WTC11 (cell line): ENCODE results near the gene SEMA3F. TPM values are rescaled to one million over a fixed set of nuclear protein-coding genes. Genes with fewer than 3 reads are reported as not detected.

ENCODE experiments used
- ATAC-seq: fragments of 200-7000 bp; cut with Tn5 transposase; 2 replicates; pipeline ENCODE4 v1.10.0; 2021; ENCODE audit warnings: mild to moderate bottlenecking, moderate library complexity
- CTCF ChIA-PET: fragments of 300-600 bp; sonication (Branson Sonifier 250); formaldehyde crosslinking; loops from one replicate; lab custom pipeline; 2021; ENCODE audit warnings: antibody characterized with exemption; lab: Charles Lee
- POLR2A ChIA-PET: fragments of 350-600 bp; sonication (Branson Sonifier 250); formaldehyde crosslinking; loops from one replicate; lab custom pipeline; 2021; ENCODE audit warnings: antibody characterized with exemption; lab: Charles Lee
- DNase-seq: peaks from one replicate; pipeline ENCODE4 v3.0.0; 2021; ENCODE audit warnings: low spot score
- H3K27ac Mint-ChIP-seq: 2 replicates; pipeline ENCODE4 v1.8.0; 2021; ENCODE audit warnings: mixed read lengths
- H3K27me3 Mint-ChIP-seq: 2 replicates; pipeline ENCODE4 v1.8.0; 2021; ENCODE audit warnings: low read depth, mild to moderate bottlenecking, moderate library complexity, mixed read lengths
- H3K36me3 Mint-ChIP-seq: 2 replicates; pipeline ENCODE4 v1.8.0; 2021; ENCODE audit warnings: mixed read lengths
- H3K4me1 Mint-ChIP-seq: 2 replicates; pipeline ENCODE4 v1.8.0; 2022; ENCODE audit warnings: mixed read lengths
- H3K4me3 Mint-ChIP-seq: 2 replicates; pipeline ENCODE4 v1.8.0; 2021; ENCODE audit warnings: mild to moderate bottlenecking, moderate library complexity, mixed read lengths
- H3K9me3 Mint-ChIP-seq: 2 replicates; pipeline ENCODE4 v1.8.0; 2021; ENCODE audit warnings: mixed read lengths
- AR ChIP-seq: fragments of 250-450 bp; sonication (Bioruptor Pico); IDR thresholded peaks from 2 replicates; pipeline ENCODE4 v1.9.0; 2021; ENCODE audit warnings: mild to moderate bottlenecking
- ATF3 ChIP-seq: sonication (generic); formaldehyde crosslinking; conservative IDR thresholded peaks from 2 replicates; pipeline ENCODE4 v1.8.1; 2022; ENCODE audit warnings: mild to moderate bottlenecking, missing genetic modification reagents
- CBFB ChIP-seq: sonication (generic); formaldehyde crosslinking; IDR thresholded peaks from 2 replicates; pipeline ENCODE4 v1.8.1; 2022; ENCODE audit warnings: mild to moderate bottlenecking, low read depth, missing genetic modification reagents
- E2F1 ChIP-seq: sonication (generic); formaldehyde crosslinking; IDR thresholded peaks from 2 replicates; pipeline ENCODE4 v1.8.0; 2022; ENCODE audit warnings: mild to moderate bottlenecking, missing genetic modification reagents
- ELF4 ChIP-seq: sonication (generic); formaldehyde crosslinking; IDR thresholded peaks from 2 replicates; pipeline ENCODE4 v1.8.1; 2022; ENCODE audit warnings: low read depth, mild to moderate bottlenecking, moderate library complexity, missing genetic modification reagents
- EMX1 ChIP-seq: fragments of 250-450 bp; sonication (Bioruptor Pico); IDR thresholded peaks from 2 replicates; pipeline ENCODE4 v1.8.0; 2021; ENCODE audit warnings: mild to moderate bottlenecking
- FOXJ3 ChIP-seq: sonication (generic); formaldehyde crosslinking; IDR thresholded peaks from 2 replicates; pipeline ENCODE4 v1.9.0; 2021; ENCODE audit warnings: missing genetic modification reagents, mild to moderate bottlenecking, borderline replicate concordance
- IRF2 ChIP-seq: sonication (generic); formaldehyde crosslinking; IDR thresholded peaks from 2 replicates; pipeline ENCODE4 v1.8.0; 2022; ENCODE audit warnings: low read depth, missing genetic modification reagents, borderline replicate concordance
- MXD4 ChIP-seq: fragments of 250-450 bp; sonication (Bioruptor Pico); IDR thresholded peaks from 2 replicates; pipeline ENCODE4 v1.8.0; 2021; ENCODE audit warnings: mild to moderate bottlenecking, moderate library complexity, borderline replicate concordance
- NR1H2 ChIP-seq: sonication (generic); formaldehyde crosslinking; IDR thresholded peaks from 2 replicates; pipeline ENCODE4 v1.9.0; 2021; ENCODE audit warnings: mild to moderate bottlenecking, moderate library complexity, missing genetic modification reagents
- SMAD4 ChIP-seq: sonication (generic); formaldehyde crosslinking; IDR thresholded peaks from 2 replicates; pipeline ENCODE4 v1.8.0; 2022; ENCODE audit warnings: mild to moderate bottlenecking, missing genetic modification reagents
- TEAD1 ChIP-seq: sonication (generic); formaldehyde crosslinking; IDR thresholded peaks from 2 replicates; pipeline ENCODE4 v1.8.0; 2022; ENCODE audit warnings: mild to moderate bottlenecking, missing genetic modification reagents
- ZNF138 ChIP-seq: sonication (generic); formaldehyde crosslinking; conservative IDR thresholded peaks from 2 replicates; pipeline ENCODE4 v1.8.1; 2022; ENCODE audit warnings: mild to moderate bottlenecking, moderate library complexity, missing genetic modification reagents
- ZNF416 ChIP-seq: fragments of 250-450 bp; sonication (Bioruptor Pico); IDR thresholded peaks from 2 replicates; pipeline ENCODE4 v1.9.0; 2021; ENCODE audit warnings: mild to moderate bottlenecking, inconsistent platforms
- ZNF423 ChIP-seq: fragments of 250-450 bp; sonication (Bioruptor Pico); IDR thresholded peaks from 2 replicates; pipeline ENCODE4 v2.1.2; 2022; ENCODE audit warnings: mild to moderate bottlenecking, moderate library complexity
- total RNA-seq: library from RNA; stranded (reverse); gene quantifications from 3 replicates; pipeline ENCODE4 v1.2.3, GENCODE V29; 2021
- TF ChIP-seq, protein P1 (sequence below): sonication (generic); formaldehyde crosslinking; IDR thresholded peaks from 2 replicates; pipeline ENCODE4 v1.8.1; 2023; ENCODE audit warnings: mild to moderate bottlenecking, moderate library complexity, missing genetic modification reagents
- TF ChIP-seq, protein P2 (sequence below): sonication (generic); formaldehyde crosslinking; IDR thresholded peaks from 2 replicates; pipeline ENCODE4 v1.8.0; 2023; ENCODE audit warnings: missing genetic modification reagents, mild to moderate bottlenecking, borderline replicate concordance

SEMA3F gene
- total RNA-seq, 1 experiment from 2014 or later: 49.0 TPM

DNA sequence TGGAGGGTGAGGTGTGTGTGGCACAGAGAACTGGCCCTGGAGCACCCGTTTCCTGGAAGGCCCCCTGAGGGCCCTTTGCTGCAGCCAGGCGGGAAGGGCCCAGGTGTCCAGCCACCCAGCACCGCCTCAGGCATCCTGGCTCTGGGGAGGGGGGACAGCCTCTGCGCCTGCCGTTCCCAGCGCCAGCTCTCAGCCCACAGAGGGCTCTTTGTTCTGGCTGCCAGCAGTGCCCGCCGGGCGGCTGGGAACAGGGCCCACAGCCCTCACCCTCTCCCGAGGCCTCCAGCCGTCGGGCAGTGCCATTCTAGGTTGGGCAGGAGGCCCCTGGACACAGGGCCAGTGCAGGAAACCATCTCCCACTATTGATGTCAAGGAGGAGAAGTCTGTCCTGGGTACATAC is 58.2 kb downstream of the SEMA3F start (continued):
- TF ChIP-seq, protein P1, sequence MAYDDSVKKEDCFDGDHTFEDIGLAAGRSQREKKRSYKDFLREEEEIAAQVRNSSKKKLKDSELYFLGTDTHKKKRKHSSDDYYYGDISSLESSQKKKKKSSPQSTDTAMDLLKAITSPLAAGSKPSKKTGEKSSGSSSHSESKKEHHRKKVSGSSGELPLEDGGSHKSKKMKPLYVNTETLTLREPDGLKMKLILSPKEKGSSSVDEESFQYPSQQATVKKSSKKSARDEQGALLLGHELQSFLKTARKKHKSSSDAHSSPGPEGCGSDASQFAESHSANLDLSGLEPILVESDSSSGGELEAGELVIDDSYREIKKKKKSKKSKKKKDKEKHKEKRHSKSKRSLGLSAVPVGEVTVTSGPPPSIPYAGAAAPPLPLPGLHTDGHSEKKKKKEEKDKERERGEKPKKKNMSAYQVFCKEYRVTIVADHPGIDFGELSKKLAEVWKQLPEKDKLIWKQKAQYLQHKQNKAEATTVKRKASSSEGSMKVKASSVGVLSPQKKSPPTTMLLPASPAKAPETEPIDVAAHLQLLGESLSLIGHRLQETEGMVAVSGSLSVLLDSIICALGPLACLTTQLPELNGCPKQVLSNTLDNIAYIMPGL (CRISPR knock-in tag): no peak
- TF ChIP-seq E2F1 (CRISPR knock-in tag): no peak
- no peak for TF ChIP-seq ATF3 (CRISPR knock-in tag)
- no peak for TF ChIP-seq MXD4
- TF ChIP-seq, protein P2, sequence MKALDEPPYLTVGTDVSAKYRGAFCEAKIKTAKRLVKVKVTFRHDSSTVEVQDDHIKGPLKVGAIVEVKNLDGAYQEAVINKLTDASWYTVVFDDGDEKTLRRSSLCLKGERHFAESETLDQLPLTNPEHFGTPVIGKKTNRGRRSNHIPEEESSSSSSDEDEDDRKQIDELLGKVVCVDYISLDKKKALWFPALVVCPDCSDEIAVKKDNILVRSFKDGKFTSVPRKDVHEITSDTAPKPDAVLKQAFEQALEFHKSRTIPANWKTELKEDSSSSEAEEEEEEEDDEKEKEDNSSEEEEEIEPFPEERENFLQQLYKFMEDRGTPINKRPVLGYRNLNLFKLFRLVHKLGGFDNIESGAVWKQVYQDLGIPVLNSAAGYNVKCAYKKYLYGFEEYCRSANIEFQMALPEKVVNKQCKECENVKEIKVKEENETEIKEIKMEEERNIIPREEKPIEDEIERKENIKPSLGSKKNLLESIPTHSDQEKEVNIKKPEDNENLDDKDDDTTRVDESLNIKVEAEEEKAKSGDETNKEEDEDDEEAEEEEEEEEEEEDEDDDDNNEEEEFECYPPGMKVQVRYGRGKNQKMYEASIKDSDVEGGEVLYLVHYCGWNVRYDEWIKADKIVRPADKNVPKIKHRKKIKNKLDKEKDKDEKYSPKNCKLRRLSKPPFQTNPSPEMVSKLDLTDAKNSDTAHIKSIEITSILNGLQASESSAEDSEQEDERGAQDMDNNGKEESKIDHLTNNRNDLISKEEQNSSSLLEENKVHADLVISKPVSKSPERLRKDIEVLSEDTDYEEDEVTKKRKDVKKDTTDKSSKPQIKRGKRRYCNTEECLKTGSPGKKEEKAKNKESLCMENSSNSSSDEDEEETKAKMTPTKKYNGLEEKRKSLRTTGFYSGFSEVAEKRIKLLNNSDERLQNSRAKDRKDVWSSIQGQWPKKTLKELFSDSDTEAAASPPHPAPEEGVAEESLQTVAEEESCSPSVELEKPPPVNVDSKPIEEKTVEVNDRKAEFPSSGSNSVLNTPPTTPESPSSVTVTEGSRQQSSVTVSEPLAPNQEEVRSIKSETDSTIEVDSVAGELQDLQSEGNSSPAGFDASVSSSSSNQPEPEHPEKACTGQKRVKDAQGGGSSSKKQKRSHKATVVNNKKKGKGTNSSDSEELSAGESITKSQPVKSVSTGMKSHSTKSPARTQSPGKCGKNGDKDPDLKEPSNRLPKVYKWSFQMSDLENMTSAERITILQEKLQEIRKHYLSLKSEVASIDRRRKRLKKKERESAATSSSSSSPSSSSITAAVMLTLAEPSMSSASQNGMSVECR: no peak

DNA sequence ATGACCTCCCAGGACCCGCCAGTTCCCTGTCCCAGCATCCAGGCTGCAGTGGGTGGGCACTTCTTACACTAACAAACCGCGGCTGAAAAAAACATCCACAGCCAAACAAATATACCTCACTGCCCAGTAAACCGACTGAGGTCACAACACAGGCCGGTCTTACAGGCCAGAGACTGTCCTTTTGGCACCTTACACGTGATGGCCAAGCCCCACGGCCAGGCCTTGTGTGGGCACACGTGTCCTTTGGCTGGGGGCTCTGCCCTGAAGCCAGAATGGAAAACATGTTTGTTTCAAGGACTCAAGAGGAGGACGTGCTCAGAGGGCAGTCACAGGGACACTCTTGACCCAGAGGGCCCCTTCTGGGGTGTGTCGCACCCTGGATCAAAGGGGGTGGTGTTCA is 59.7 kb downstream of the SEMA3F start:
- DNase-seq: no peak
- Mint-ChIP-seq H3K36me3 (no peaks in the 10 kb centered on the region), H3K4me3 (no peak overlapping the region), H3K27ac (no peak overlapping the region), H3K4me1 (peaks cover 6% of the 10 kb centered on the region; the same call in 1 of the 2 replicates), H3K9me3 (no peaks in the 10 kb centered on the region), H3K27me3 (no peaks in the 10 kb centered on the region)
- ChIA-PET CTCF (interaction anchor here (1.3 to 17.1 kb wide), 5 partner anchors 10 to 50 kb away, joined by 3 to 604 read pairs (median 6); partner anchors contain the start of genes GNAT1 and SLC38A3), POLR2A (interaction anchor here (0.6 kb wide), 1 partner anchor 170 kb away, joined by 3 read pairs; no protein-coding TSS in a partner anchor)
- TF ChIP-seq FOXJ3 (CRISPR knock-in tag) (no peak), CBFB (CRISPR knock-in tag) (no peak), ZNF138 (no peak), ZNF416 (CRISPR knock-in tag) (no peak), TEAD1 (CRISPR knock-in tag) (no peak), SMAD4 (CRISPR knock-in tag) (no peak), EMX1 (no peak), IRF2 (no peak), ZNF423 (CRISPR knock-in tag) (no peak), ELF4 (CRISPR knock-in tag) (no peak), NR1H2 (CRISPR knock-in tag) (no peak), AR (CRISPR knock-in tag) (no peak)
- TF ChIP-seq, protein P1 (CRISPR knock-in tag): no peak
- ATAC-seq: no peak
